ENCODE data around the gene SPCS3. TPM values are rescaled to one million over a fixed set of nuclear protein-coding genes. Genes with fewer than 3 reads are reported as not detected.
"Not testable (repeated sequence)": the region's sequence is repeated elsewhere in the genome, so short reads cannot be mapped to it uniquely, and the experiment has no call there.

SPCS3 gene
- polyA plus RNA-seq, 3 donors from 2014 or later: 56.6 to 117 (median 98.4) TPM

DNA sequence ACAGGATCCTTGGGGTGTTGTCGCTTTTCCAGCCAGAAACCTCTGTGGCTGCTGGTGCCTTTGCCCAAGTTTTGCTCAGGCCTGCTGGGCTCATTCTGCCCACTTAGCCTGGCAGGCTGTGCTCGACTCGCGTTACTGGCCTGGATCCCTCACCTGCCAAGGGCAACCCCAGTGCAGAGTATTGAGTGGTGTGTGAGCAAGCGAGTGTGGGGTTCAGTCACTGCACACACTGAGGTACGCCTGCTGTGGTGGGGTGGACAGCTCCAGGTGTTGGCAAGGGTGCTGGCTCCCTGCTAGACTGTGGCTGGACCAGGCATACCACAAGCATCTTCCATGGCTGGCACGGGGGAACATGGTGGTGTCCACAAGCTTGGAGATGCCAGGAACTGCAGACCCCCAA, 22.6 kb downstream of the SPCS3 start:
- Mint-ChIP-seq H3K4me1 (peaks cover 5 to 19% of the 10 kb centered on the region in 2 donors), H3K9me3 (peaks cover 2 to 19% (median 12%) of the 10 kb centered on the region in 6 donors), H3K4me3 (no peak overlapping the region), H3K27me3 (ENCODE audit: low read depth in 3 of 3) (peaks cover 0 to 3% (median 0%) of the 10 kb centered on the region in 3 donors), H3K36me3 (peaks cover 9 to 11% (median 10%) of the 10 kb centered on the region in 3 donors), H3K27ac (no peak overlapping the region)
- DNase-seq: no peak

DNA sequence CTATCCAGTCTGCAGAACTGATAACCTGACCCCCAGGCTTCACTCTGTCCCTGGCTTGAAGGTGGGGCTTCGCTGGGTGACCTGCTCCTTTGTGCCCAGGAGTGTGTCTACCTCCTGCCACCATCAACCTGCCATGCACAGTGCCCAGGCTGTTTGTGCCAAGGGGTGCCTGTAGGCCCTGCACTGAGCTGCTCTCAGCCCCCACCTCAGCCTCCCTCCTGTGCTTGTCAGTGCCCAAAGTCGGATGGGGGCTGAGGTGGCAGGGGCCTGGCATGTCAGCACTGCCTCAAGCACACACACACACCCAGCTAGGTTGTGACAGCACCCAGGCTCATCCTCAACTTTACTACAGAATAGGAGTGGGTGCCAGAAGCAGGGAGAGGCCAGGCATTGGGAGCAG, 23.5 kb downstream of the SPCS3 start:
- no peak overlapping the region for H3K4me3 Mint-ChIP-seq
- peaks cover 2 to 19% (median 12%) of the 10 kb centered on the region in 6 donors for H3K9me3 Mint-ChIP-seq
- peaks cover 5 to 19% of the 10 kb centered on the region in 2 donors for H3K4me1 Mint-ChIP-seq
- H3K27ac Mint-ChIP-seq: no peak overlapping the region
- no peak for DNase-seq
- peaks cover 0 to 3% (median 0%) of the 10 kb centered on the region in 3 donors for H3K27me3 Mint-ChIP-seq (ENCODE audit: low read depth in 3 of 3)
- H3K36me3 Mint-ChIP-seq: peaks cover 9 to 11% (median 10%) of the 10 kb centered on the region in 3 donors

DNA sequence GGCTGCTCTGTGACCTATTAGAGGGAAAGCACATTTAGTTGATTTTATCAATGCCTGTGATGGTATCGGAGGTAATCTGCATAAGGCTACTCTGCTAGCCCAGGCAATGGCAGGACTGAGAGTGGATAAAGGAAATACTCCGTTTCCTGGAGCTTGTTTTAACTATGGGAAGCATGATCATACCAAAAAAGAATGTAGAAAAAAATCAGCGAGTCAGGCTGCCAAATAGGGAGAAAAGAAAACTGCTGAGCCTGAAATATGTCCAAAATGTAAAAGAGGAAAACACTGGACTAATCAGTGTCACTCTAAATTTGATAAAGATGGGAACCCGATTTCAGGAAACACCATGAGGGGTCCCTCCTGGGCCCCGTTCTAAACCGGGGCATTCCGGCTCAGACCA, 25.6 kb downstream of the SPCS3 start:
- not testable (repeated sequence) for H3K27me3 Mint-ChIP-seq (ENCODE audit: low read depth in 3 of 3); H3K27ac Mint-ChIP-seq; DNase-seq; H3K4me3 Mint-ChIP-seq
- Mint-ChIP-seq H3K4me1 (peaks cover 5 to 14% of the 10 kb centered on the region in 2 donors), H3K36me3 (peaks cover 17 to 24% (median 17%) of the 10 kb centered on the region in 3 donors), H3K9me3 (peaks cover 4 to 20% (median 13%) of the 10 kb centered on the region in 6 donors)

DNA sequence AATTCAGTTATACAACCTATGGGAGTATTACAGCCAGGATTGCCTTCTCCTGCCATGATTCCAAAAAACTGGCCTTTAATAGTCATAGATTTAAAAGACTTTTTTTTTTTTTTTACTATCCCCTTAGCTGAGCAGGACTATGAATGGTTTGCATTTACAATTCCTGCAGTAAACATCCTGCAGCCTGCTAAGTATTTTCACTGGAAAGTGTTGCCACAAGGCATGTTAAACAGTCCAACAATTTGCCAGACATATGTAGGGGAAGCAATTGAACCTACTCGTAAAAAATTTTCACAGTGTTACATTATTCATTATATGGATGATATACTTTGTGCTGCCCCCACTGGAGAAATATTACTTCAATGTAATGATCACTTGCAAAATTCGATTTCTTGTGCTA, 27.1 kb downstream of the SPCS3 start:
- H3K4me3 Mint-ChIP-seq, H3K4me1 Mint-ChIP-seq, H3K27ac Mint-ChIP-seq: not testable (repeated sequence)

DNA sequence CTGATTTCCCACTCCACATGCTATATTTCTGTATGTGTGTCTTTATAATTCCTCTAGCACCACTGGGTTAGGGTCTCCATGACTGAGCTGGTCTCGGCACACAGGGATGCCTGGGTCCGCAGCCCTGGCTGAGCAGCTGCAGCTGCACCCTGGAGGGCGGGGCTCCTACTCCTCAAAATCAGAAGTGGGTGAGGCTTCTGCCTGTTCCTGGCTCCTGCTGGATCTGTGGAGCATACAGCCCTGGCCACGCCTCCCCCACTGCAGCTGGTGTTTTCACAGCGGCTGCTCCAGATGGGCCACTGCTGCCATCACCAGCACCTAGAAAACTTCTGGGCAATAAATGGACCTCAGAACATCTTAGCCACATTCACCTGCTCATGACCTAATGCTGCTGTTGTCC, 30.9 kb downstream of the SPCS3 start:
- Mint-ChIP-seq H3K4me1 (no peaks in the 10 kb centered on the region), H3K27ac (no peak overlapping the region), H3K9me3 (peaks cover 0 to 5% (median under 1%) of the 10 kb centered on the region in 6 donors), H3K4me3 (no peak overlapping the region), H3K36me3 (peaks cover 7 to 22% (median 17%) of the 10 kb centered on the region in 3 donors), H3K27me3 (ENCODE audit: low read depth in 3 of 3) (peaks cover 0 to 2% (median 0%) of the 10 kb centered on the region in 3 donors)
- no peak for DNase-seq

More for the DNA sequence above, 27.1 kb downstream of the SPCS3 start:
- Mint-ChIP-seq H3K36me3 (peaks cover 17 to 33% (median 26%) of the 10 kb centered on the region in 3 donors), H3K9me3 (peaks cover 4 to 20% (median 13%) of the 10 kb centered on the region in 6 donors)
- DNase-seq; H3K27me3 Mint-ChIP-seq (ENCODE audit: low read depth in 3 of 3): not testable (repeated sequence)

DNA sequence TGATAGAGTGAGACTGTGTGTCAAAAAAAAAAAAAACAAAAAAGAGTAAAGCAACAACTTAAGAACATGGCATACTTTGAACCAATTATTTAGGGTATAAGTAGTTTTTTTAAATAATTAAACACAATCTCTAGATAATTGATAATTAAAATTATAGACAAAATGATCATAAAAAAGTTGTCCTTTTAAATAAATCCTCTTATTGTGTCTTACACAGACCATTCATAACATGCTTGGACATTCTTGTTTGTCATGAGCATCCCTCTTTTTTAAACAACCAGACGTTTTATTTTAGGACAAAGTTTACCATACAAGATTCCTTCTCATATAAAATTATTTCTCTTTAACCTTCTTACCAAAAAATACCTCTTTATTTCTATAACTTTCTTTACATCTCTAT, 35.1 kb downstream of the SPCS3 start:
- DNase-seq: no peak
- peaks cover 0 to 1% (median 0%) of the 10 kb centered on the region in 6 donors for H3K9me3 Mint-ChIP-seq
- peaks cover 0 to 12% (median 11%) of the 10 kb centered on the region in 3 donors for H3K36me3 Mint-ChIP-seq
- H3K4me3 Mint-ChIP-seq: no peak overlapping the region
- peaks cover 0 to 2% (median 0%) of the 10 kb centered on the region in 3 donors for H3K27me3 Mint-ChIP-seq (ENCODE audit: low read depth in 3 of 3)
- no peak overlapping the region for H3K27ac Mint-ChIP-seq
- H3K4me1 Mint-ChIP-seq: no peaks in the 10 kb centered on the region

DNA sequence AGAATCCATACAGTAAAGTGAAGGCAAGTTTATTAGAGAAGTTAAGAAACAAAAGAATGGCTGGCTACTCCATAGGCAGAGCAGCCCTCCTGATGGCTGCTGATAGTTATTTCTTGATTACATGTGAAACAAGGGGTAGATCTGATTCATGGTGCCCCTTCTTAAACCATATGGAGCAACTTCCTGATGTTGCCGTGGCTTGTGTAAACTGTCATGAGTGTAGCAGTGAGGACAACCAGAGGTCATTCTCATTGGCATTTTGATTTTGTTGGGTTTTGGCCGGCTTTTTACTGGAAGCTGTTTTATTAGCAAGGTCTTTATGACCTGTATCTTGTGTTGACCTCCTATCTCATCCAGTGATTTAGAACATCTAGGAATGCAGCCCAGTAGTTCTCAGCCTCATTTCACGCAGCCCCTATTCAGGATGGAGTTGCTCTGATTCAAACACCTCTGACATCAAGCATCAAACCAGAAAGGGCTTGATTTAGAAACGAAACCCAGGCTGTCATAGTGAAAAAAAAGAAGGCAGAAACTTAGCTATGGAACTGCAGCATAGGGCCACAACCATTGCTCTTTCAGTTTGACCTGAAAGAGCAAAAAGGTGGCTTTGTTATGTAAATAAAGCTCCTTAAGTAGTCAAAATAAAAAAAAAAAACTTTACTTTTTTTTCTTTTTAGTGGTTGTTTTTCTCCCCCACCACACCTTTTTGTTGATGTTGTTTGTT, 37.8 kb downstream of the SPCS3 start:
- Mint-ChIP-seq H3K4me1 (no peaks in the 10 kb centered on the region), H3K27me3 (ENCODE audit: low read depth in 3 of 3) (peaks cover 0 to 2% (median 0%) of the 10 kb centered on the region in 3 donors), H3K9me3 (peaks cover 0 to 3% (median 0%) of the 10 kb centered on the region in 6 donors), H3K27ac (no peak overlapping the region), H3K4me3 (no peak overlapping the region), H3K36me3 (no peaks in the 10 kb centered on the region)
- DNase-seq: no peak

DNA sequence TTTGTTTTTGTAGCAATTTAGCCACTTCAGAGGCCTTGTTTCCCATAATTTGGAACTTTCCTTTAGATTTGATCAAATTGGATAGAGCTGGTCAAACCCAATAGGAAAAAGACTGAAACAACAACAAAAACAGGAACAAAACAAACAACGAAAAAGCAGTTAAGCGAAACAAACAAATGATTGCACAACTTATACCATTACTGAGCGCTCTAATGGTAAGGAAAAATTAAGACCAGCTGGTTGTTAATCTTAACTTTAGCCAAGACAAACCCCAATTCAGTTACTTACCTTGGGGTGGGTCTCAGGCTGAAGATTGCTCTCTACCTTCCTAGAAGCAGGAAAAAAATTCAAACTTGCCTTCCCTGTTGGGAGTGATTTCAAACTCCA, 38.3 kb downstream of the SPCS3 start:
- Mint-ChIP-seq H3K9me3 (peaks cover 0 to 3% (median 0%) of the 10 kb centered on the region in 6 donors), H3K4me1 (no peaks in the 10 kb centered on the region), H3K4me3 (no peak overlapping the region), H3K27me3 (ENCODE audit: low read depth in 3 of 3) (peaks cover 0 to 4% (median 2%) of the 10 kb centered on the region in 3 donors), H3K36me3 (no peaks in the 10 kb centered on the region), H3K27ac (no peak overlapping the region)
- DNase-seq: no peak

DNA sequence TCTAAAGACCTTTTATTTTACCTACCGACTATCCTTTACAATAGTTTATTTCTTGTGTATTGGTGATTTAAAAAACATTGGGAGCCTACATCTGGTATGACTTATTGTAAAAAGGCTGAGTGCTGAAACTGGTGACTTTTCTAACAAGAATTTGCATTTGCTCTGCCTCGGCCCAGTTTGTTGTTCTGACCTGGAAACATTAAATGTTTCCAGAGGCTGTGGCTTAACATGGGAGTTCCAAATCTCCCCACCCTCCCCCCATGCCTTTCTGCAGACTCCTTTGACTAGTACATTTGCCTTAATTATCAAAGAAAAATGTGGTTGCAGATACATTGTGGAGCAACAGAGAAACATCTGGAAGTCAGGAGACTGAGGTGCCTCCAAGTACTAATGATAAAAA, 39.8 kb downstream of the SPCS3 start:
- H3K36me3 Mint-ChIP-seq: no peaks in the 10 kb centered on the region
- peaks cover 0 to 4% (median 0%) of the 10 kb centered on the region in 6 donors for H3K9me3 Mint-ChIP-seq
- no peak overlapping the region for H3K27ac Mint-ChIP-seq
- DNase-seq: no peak
- H3K4me1 Mint-ChIP-seq: no peaks in the 10 kb centered on the region
- H3K4me3 Mint-ChIP-seq: no peak overlapping the region
- peaks cover 0 to 4% (median 0%) of the 10 kb centered on the region in 3 donors for H3K27me3 Mint-ChIP-seq (ENCODE audit: low read depth in 3 of 3)

DNA sequence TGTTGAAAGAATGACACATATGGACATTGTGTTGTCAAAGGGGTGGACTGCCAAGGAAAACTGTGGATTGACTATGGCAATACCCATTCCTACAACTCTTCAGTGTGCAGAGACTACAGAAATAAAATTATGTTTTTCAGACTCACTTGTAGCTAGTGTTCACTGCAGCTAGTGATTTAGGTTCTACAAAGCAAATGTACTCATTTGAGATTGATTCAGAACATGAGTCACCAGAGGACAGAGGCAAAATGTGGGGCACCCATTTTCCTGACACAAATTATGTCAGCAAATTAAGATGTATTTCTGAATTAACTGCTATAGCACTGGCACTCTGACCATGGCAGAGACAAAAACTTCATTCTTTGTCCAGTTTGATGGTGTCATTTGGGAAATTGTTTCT, 40.7 kb downstream of the SPCS3 start:
- Mint-ChIP-seq H3K27ac (no peak overlapping the region), H3K36me3 (no peaks in the 10 kb centered on the region), H3K27me3 (ENCODE audit: low read depth in 3 of 3) (peaks cover 0 to 4% (median 0%) of the 10 kb centered on the region in 3 donors), H3K9me3 (peaks cover 0 to 13% (median 2%) of the 10 kb centered on the region in 6 donors), H3K4me3 (no peak overlapping the region), H3K4me1 (no peaks in the 10 kb centered on the region)
- DNase-seq: no peak

DNA sequence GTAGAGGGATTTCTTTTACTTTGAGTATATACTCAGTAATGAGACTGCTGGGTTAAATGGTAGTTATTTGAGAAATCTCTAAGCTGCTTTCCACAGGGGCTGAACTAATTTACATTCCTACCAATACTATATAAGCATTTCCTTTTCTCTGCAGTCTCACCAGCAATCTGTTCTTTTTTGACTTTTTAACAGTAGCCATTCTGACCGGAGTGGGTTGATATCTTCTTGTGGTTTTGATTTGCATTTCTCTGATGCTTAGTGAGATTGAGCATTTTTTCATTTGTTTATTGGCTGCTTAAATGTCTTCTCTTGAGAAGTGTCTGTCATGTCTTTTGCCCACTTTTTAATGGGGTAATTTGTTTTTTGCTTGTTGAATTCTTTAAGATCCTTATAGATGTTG, 43.3 kb downstream of the SPCS3 start:
- peaks cover 8 to 37% (median 17%) of the 10 kb centered on the region in 6 donors for H3K9me3 Mint-ChIP-seq
- no peaks in the 10 kb centered on the region for H3K36me3 Mint-ChIP-seq
- no peak overlapping the region for H3K27ac Mint-ChIP-seq
- no peak overlapping the region for H3K4me3 Mint-ChIP-seq
- H3K4me1 Mint-ChIP-seq: no peaks in the 10 kb centered on the region
- peaks cover 0 to 4% (median 0%) of the 10 kb centered on the region in 3 donors for H3K27me3 Mint-ChIP-seq (ENCODE audit: low read depth in 3 of 3)
- no peak for DNase-seq

DNA sequence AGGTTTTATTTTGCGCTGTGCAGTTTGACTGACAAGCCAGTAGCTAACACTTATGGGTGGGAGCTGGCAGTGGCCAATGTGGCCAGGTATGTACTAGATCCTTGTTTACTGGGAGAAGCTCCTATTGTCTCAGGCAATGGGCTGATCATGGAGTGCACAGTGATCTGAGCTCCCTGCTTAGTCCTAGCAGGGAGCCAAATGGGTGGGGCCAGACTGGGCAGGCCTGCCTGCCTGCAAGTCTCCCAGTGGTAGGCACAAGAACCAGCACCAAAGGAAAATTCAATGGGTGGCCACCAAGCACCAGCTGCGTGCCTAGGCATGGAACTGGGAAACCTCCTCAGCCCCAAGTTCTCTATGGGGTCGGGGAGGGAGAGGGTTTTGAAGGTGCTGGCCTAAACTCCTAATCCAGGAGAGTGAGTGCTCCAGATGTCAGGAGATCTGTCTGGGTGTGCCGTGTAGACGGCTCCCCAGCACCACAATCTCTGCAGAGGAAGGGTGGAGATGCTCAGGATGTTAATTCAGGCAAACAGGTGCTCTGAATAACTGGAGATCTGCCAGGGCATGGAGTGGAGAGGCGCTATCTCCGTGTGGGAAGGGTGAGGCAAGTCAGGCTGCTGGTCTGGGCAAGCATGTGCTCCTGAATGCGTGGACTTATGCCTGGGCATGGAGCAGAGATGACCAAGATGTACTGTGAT, 48.2 kb downstream of the SPCS3 start:
- no peak for DNase-seq
- H3K27ac Mint-ChIP-seq: no peak overlapping the region
- H3K4me1 Mint-ChIP-seq: no peaks in the 10 kb centered on the region
- peaks cover 0 to 5% (median 0%) of the 10 kb centered on the region in 3 donors for H3K36me3 Mint-ChIP-seq
- H3K27me3 Mint-ChIP-seq (ENCODE audit: low read depth in 3 of 3): peaks cover 0 to 3% (median 0%) of the 10 kb centered on the region in 3 donors
- no peak overlapping the region for H3K4me3 Mint-ChIP-seq
- H3K9me3 Mint-ChIP-seq: peaks cover 8 to 37% (median 17%) of the 10 kb centered on the region in 6 donors

DNA sequence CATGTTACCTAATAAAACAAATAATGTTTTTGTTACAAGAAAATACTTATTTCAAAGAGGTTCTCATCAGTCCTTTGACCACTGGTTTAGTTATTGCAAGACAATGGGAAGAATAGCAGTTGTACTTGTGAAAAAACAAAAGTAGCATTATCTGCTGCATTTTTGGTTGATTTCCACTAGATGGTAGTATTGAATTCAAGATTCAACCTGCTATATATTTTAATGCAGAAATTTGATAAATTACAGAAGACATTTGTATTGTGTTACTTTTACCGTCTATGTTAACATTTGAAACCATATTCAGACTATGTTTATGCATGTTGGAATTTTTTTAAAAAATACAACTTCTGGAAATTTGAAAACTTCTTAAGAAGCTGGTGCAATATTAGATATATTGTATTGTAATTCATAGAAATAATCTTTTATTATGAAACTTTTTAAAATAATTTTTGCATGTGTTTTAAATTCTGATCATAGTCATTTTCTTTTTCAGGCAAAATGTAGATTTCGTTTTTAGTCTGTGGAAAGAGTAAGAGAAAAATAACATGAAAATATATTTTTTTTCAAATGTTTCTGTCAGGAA, 56.4 kb downstream of the SPCS3 start:
- Mint-ChIP-seq H3K9me3 (no peaks in the 10 kb centered on the region), H3K27me3 (ENCODE audit: low read depth in 3 of 3) (peaks cover 0 to 3% (median 0%) of the 10 kb centered on the region in 3 donors), H3K36me3 (peaks cover 0 to 5% (median 0%) of the 10 kb centered on the region in 3 donors), H3K4me3 (no peak overlapping the region), H3K27ac (no peak overlapping the region), H3K4me1 (no peaks in the 10 kb centered on the region)
- peak in 1 of 3 donors; percentile 1 for DNase-seq

DNA sequence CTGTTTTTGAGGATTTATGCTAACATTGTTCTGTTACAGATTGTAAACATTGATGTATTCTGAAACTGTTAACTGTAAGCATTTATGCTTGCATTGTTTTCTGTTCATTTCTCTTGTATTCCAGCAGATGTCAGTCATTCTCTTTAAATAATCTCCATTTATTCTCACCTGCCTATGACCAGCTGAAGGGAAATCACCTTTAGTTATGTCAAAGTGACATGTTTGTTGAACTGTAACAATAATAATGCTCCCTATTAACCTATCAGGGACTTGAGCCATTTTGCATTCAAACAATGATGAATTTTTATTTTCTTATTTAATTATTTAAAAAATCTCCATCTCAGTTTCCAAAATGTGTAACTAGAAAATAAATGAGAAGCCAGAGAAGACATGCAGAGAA, 58.0 kb downstream of the SPCS3 start:
- H3K4me3 Mint-ChIP-seq: no peak overlapping the region
- DNase-seq: no peak
- no peak overlapping the region for H3K27ac Mint-ChIP-seq
- no peaks in the 10 kb centered on the region for H3K9me3 Mint-ChIP-seq
- no peaks in the 10 kb centered on the region for H3K4me1 Mint-ChIP-seq
- H3K36me3 Mint-ChIP-seq: no peaks in the 10 kb centered on the region
- H3K27me3 Mint-ChIP-seq (ENCODE audit: low read depth in 3 of 3): no peaks in the 10 kb centered on the region

Measured in immature natural killer cell (primary cell).